K562 (cell line): ENCODE data around the gene RTBDN. TPM values are rescaled to one million over a fixed set of nuclear protein-coding genes. Genes with fewer than 3 reads are reported as not detected.
A peak's percentile ranks its signal among the peaks of the same experiment; 100 is the strongest.

ENCODE experiments used
- CTBP1 ChIP-seq: fragments of 450-650 bp; IDR thresholded peaks from 2 replicates; pipeline ENCODE4 v1.6.1; 2016; ENCODE audit warnings: borderline replicate concordance
- CXXC5 ChIP-seq: fragments of 250-450 bp; sonication (Bioruptor Pico); IDR thresholded peaks from 2 replicates; pipeline ENCODE4 v1.8.0; 2022; ENCODE audit warnings: inconsistent platforms, mild to moderate bottlenecking, moderate library complexity
- DPF2 ChIP-seq: fragments of 450-650 bp; IDR thresholded peaks from 2 replicates; pipeline ENCODE4 v1.6.1; 2016
- MAZ ChIP-seq, 2 experiments: fragments of 450-650 bp in 1 of 2; sonication (generic) in 1 of 2; formaldehyde crosslinking; IDR thresholded peaks in 1 of 2; conservative IDR thresholded peaks in 1 of 2; 2 replicates each; pipeline versions ENCODE4 v1.4.0 to v1.5.0; 2020; ENCODE audit warnings: mild to moderate bottlenecking in 1 of 2, missing genetic modification reagents in 1 of 2
- POLR2A ChIP-seq: fragments of 450-650 bp; conservative IDR thresholded peaks from 2 replicates; pipeline ENCODE4 v1.6.1; 2016
- SUPT5H ChIP-seq: fragments of 450-650 bp; IDR thresholded peaks from 2 replicates; pipeline ENCODE4 v1.6.1; 2016
- ZNF134 ChIP-seq: fragments of 250-450 bp; sonication (Bioruptor Pico); conservative IDR thresholded peaks from 2 replicates; pipeline ENCODE4 v1.4.0; 2020
- ZNF408 ChIP-seq: fragments of 250-450 bp; sonication (Bioruptor Pico); IDR thresholded peaks from 2 replicates; pipeline ENCODE4 v1.4.0; 2020; ENCODE audit warnings: low read depth, mild to moderate bottlenecking, moderate library complexity
- polyA plus RNA-seq, 8 experiments: library from polyadenylated mRNA; depleted of rRNA in 4 of 8; stranded (reverse) in 5 of 8; unstranded in 3 of 8; fragments of >200 nt; fragmentation: Nextera tagmentation in 2 of 8; fragmentation: Illumina TruSeq in 1 of 8; extraction: Ambion mirVana in 2 of 8; extraction: Trizol in 1 of 8; gene quantifications; 2 replicates each; pipeline versions ENCODE4 v1.2.1 to v1.2.3, GENCODE V29; 2011 to 2014; ENCODE audit warnings: inconsistent platforms in 1 of 8, missing spikeins in 1 of 8
- total RNA-seq, 7 experiments: library from RNA; depleted of rRNA in 6 of 7; stranded (reverse); fragments of >200 nt in 6 of 7; fragmentation: Illumina TruSeq in 2 of 7; extraction: Trizol in 2 of 7; gene quantifications; 2 replicates each; pipeline versions ENCODE4 v1.2.1 to v1.2.3, GENCODE V29; 2011 to 2021; ENCODE audit warnings: low replicate concordance in 1 of 7
- TF ChIP-seq, protein P1 (sequence below): fragments of 450-650 bp; formaldehyde crosslinking; IDR thresholded peaks from 2 replicates; pipeline ENCODE4 v1.4.0; 2022; ENCODE audit warnings: mild to moderate bottlenecking, moderate library complexity
- TF ChIP-seq, protein P2 (sequence below): fragments of 450-650 bp; IDR thresholded peaks from 2 replicates; pipeline ENCODE4 v1.6.1; 2018; ENCODE audit warnings: mild to moderate bottlenecking, low read depth; ENCODE audit not compliant: partially characterized antibody
- TF ChIP-seq, protein P3 (sequence below): fragments of 250-450 bp; sonication (Bioruptor Pico); IDR thresholded peaks from 2 replicates; pipeline ENCODE4 v1.4.0; 2020; ENCODE audit warnings: mild to moderate bottlenecking, moderate library complexity
- TF ChIP-seq, protein P4 (sequence below): fragments of 450-650 bp; IDR thresholded peaks from 2 replicates; pipeline ENCODE4 v1.6.1; 2016; ENCODE audit warnings: borderline replicate concordance
- TF ChIP-seq, protein P5 (sequence below): sonication (generic); formaldehyde crosslinking; IDR thresholded peaks from 2 replicates; pipeline ENCODE4 v1.9.0; 2022; ENCODE audit warnings: mild to moderate bottlenecking, missing genetic modification reagents

The RTBDN gene
- total and polyA plus RNA-seq, 9 of the 15 experiments (the other 6 are each of a cell fraction or from before 2014, with no cell fraction given) = 0.20 to 2.3 (median 0.72) TPM; not detected in 1

DNA sequence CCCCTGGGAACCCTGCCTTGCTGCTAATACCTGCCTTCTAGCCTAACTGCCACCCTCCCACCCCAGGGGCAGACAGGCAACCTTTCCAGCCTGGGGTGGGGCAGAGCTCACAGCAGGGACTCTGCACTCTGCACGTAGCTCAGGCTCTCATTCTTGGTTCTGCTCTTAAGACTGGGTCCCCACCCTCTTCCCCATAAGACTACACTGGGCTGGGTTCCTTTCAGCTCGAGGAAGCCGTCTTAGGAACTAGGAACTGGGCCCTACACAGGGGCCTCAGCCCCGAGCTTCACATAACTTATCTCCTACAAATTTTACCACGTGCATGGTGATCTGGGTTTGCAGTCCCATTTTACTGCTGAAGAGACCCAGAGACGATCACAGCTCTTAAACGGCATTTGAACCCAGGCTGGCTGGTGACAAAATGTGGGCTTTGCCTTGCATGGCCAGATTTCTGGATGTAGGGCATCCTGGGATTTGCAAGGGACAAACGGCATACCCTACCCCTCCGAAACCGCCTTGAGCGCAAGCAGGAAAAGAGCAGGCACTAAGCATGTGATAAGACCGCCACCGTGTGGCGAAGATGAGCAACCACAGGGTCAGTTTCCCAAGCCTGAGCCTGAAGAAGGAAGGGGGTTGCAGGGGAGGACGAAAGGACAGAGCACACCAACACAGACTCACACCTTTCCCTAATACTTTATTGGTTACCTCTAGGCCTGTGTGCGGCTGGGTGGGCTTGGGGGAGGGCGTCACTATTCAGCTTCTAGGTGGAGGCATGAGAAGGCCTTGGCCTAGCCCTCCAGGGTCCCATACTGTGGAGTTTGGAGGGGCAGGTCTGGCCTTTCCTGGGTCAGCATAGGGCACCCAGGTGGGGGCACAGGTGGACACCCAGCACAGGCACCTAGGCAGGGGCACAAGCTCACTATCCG lies 38.0 kb downstream of the RTBDN start (continued):
- TF ChIP-seq, protein P1, sequence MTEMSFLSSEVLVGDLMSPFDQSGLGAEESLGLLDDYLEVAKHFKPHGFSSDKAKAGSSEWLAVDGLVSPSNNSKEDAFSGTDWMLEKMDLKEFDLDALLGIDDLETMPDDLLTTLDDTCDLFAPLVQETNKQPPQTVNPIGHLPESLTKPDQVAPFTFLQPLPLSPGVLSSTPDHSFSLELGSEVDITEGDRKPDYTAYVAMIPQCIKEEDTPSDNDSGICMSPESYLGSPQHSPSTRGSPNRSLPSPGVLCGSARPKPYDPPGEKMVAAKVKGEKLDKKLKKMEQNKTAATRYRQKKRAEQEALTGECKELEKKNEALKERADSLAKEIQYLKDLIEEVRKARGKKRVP (CRISPR knock-in tag) = 0 out of 2 replicates have a peak, but pooled peaks have one; percentile 39
- TF ChIP-seq, protein P2, sequence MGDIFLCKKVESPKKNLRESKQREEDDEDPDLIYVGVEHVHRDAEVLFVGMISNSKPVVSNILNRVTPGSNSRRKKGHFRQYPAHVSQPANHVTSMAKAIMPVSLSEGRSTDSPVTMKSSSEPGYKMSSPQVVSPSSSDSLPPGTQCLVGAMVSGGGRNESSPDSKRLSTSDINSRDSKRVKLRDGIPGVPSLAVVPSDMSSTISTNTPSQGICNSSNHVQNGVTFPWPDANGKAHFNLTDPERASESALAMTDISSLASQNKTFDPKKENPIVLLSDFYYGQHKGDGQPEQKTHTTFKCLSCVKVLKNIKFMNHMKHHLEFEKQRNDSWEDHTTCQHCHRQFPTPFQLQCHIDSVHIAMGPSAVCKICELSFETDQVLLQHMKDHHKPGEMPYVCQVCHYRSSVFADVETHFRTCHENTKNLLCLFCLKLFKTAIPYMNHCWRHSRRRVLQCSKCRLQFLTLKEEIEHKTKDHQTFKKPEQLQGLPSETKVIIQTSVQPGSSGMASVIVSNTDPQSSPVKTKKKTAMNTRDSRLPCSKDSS = no peak
- peak; percentile 55 for TF ChIP-seq CXXC5 (CRISPR knock-in tag)
- no peak for TF ChIP-seq DPF2
- TF ChIP-seq CTBP1 = peak; percentile 39; the same call in 1 of the 2 replicates
- peak; percentile 40; the same call in 1 of the 2 replicates for TF ChIP-seq SUPT5H
- TF ChIP-seq, protein P3, sequence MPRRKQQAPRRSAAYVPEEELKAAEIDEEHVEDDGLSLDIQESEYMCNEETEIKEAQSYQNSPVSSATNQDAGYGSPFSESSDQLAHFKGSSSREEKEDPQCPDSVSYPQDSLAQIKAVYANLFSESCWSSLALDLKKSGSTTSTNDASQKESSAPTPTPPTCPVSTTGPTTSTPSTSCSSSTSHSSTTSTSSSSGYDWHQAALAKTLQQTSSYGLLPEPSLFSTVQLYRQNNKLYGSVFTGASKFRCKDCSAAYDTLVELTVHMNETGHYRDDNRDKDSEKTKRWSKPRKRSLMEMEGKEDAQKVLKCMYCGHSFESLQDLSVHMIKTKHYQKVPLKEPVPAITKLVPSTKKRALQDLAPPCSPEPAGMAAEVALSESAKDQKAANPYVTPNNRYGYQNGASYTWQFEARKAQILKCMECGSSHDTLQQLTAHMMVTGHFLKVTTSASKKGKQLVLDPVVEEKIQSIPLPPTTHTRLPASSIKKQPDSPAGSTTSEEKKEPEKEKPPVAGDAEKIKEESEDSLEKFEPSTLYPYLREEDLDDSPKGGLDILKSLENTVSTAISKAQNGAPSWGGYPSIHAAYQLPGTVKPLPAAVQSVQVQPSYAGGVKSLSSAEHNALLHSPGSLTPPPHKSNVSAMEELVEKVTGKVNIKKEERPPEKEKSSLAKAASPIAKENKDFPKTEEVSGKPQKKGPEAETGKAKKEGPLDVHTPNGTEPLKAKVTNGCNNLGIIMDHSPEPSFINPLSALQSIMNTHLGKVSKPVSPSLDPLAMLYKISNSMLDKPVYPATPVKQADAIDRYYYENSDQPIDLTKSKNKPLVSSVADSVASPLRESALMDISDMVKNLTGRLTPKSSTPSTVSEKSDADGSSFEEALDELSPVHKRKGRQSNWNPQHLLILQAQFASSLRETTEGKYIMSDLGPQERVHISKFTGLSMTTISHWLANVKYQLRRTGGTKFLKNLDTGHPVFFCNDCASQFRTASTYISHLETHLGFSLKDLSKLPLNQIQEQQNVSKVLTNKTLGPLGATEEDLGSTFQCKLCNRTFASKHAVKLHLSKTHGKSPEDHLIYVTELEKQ (CRISPR knock-in tag) = no peak
- TF ChIP-seq POLR2A = 0 out of 2 replicates have a peak, but pooled peaks have one; percentile 30
- TF ChIP-seq MAZ (CRISPR knock-in tag; conservative IDR thresholded peaks at IDR 0.05 in 1 of 2, IDR thresholded peaks at IDR 0.05 in 1 of 2) = peak; percentile 65 to 74; a peak in 3 of 4 replicates
- no peak for TF ChIP-seq ZNF408 (CRISPR knock-in tag)
- TF ChIP-seq, protein P4, sequence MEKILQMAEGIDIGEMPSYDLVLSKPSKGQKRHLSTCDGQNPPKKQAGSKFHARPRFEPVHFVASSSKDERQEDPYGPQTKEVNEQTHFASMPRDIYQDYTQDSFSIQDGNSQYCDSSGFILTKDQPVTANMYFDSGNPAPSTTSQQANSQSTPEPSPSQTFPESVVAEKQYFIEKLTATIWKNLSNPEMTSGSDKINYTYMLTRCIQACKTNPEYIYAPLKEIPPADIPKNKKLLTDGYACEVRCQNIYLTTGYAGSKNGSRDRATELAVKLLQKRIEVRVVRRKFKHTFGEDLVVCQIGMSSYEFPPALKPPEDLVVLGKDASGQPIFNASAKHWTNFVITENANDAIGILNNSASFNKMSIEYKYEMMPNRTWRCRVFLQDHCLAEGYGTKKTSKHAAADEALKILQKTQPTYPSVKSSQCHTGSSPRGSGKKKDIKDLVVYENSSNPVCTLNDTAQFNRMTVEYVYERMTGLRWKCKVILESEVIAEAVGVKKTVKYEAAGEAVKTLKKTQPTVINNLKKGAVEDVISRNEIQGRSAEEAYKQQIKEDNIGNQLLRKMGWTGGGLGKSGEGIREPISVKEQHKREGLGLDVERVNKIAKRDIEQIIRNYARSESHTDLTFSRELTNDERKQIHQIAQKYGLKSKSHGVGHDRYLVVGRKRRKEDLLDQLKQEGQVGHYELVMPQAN = 0 out of 2 replicates have a peak, but pooled peaks have one; percentile 34
- TF ChIP-seq, protein P5, sequence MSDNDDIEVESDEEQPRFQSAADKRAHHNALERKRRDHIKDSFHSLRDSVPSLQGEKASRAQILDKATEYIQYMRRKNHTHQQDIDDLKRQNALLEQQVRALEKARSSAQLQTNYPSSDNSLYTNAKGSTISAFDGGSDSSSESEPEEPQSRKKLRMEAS = peak; percentile 78
- TF ChIP-seq ZNF134 = 0 out of 2 replicates have a peak, but pooled peaks have one; percentile 47
